Thoracic aorta (tissue), 2 donors: Measurements from ENCODE around the gene MITF. TPM values are rescaled to one million over a fixed set of nuclear protein-coding genes. Genes with fewer than 3 reads are reported as not detected.

Experiments used
- ATAC-seq: fragments of 150-250 bp; one replicate; pipeline ENCODE4 v1.8.0; 2017; ENCODE audit warnings: low read depth; ENCODE audit not compliant: insufficient number of reproducible peaks, low FRiP score
- DNase-seq: peaks from one replicate; pipeline ENCODE4 v3.0.0-alpha.2; 2020; ENCODE audit warnings: low spot score
- H3K27ac ChIP-seq, 2 donors: fragments of 200-600 bp; sonication (generic); 1 replicate in 1 of 2; 2 replicates in 1 of 2; pipeline ENCODE4 v1.5.1; 2016; ENCODE audit warnings: mild to moderate bottlenecking in 2 of 2, moderate library complexity in 2 of 2
- H3K27me3 ChIP-seq: fragments of 200-600 bp; sonication (generic); replicated peaks from 2 replicates; pipeline ENCODE4 v1.6.0; 2016; ENCODE audit warnings: mild to moderate bottlenecking; ENCODE audit not compliant: insufficient read depth
- H3K36me3 ChIP-seq: fragments of 200-600 bp; sonication (generic); one replicate; pipeline ENCODE4 v1.5.1; 2016
- H3K4me1 ChIP-seq, 2 donors: fragments of 200-600 bp; sonication (generic); 1 replicate in 1 of 2; 2 replicates in 1 of 2; pipeline versions ENCODE4 v1.5.1 to v1.6.0; 2016; ENCODE audit warnings: low read depth in 2 of 2, mild to moderate bottlenecking in 1 of 2; ENCODE audit not compliant: control insufficient read depth in 1 of 2
- H3K4me3 ChIP-seq: fragments of 200-600 bp; sonication (generic); 2 replicates; pipeline ENCODE4 v1.5.1; 2016; ENCODE audit warnings: mild to moderate bottlenecking
- H3K9me3 ChIP-seq: fragments of 200-600 bp; sonication (generic); 2 replicates; pipeline ENCODE4 v1.5.1; 2016
- CTCF ChIP-seq: fragments of 200-600 bp; sonication (generic); IDR thresholded peaks from one replicate; pipeline ENCODE4 v1.5.1; 2019; ENCODE audit warnings: antibody characterized with exemption
- total RNA-seq, 2 donors: library from RNA; depleted of rRNA; stranded (reverse); fragments of >200 nt; gene quantifications; one replicate each; pipeline versions ENCODE4 v1.1.0 to v1.2.3, GENCODE V29; 2016

The MITF gene
- total RNA-seq, 2 donors from 2014 or later, result 12.3 to 12.7 TPM

DNA sequence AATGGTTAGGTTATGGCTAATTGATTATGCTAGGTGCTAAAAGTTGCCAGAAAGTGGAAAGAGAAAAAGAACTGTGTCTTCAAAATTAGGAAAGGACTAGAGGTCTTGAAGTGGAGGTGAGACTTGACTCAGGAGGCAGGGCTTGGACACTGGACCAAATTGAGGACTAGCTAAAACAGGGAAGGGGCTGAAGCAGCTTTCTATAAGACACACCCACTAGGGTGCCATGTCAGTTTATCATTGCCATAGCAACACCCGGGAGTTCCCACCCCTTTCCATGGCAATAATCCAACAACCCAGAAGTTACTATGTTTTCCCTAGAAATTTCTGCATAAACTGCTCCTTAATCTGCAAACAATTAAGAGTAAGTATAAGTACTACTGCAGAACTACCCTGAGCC lies 42.9 kb upstream of the MITF start:
- no peaks in the 10 kb centered on the region for H3K36me3 ChIP-seq
- TF ChIP-seq CTCF, result no peak

GRCh38 chr3:69697381-69697780 lies 41.9 kb upstream of the MITF start:
- no peak overlapping the region for H3K27ac ChIP-seq
- DNase-seq (no peak), ATAC-seq (no peak)

More for the DNA sequence above, 42.9 kb upstream of the MITF start:
- Histone ChIP-seq H3K9me3 (peaks cover 8% of the 10 kb centered on the region), H3K4me3 (no peak overlapping the region), H3K27ac (no peak overlapping the region), H3K27me3 (no peaks in the 10 kb centered on the region), H3K4me1 (no peaks in the 10 kb centered on the region)
- no peak for ATAC-seq
- DNase-seq, result no peak

DNA sequence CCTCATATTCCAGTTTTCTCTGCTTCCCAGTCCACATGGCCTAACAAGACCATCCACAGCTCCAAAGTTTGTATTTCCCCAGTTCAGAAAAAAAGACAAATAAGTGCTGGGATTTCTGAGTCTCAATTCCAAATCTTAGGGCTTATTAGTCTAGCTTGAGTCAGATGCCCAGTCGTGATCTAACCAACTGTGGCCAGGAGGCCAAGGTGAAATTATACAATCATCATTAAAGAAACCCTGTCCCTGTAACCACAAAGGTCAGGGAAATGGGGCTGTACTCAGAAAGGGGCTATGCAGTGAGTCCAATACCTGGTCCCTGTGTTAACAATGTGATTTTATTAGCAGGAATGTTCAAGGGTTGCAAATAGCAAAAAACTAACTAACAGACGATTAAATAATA lies 40.5 kb upstream of the MITF start:
- Histone ChIP-seq H3K4me3 (no peak overlapping the region), H3K27ac (no peak overlapping the region), H3K4me1 (no peaks in the 10 kb centered on the region), H3K9me3 (peaks cover 8% of the 10 kb centered on the region), H3K27me3 (no peaks in the 10 kb centered on the region), H3K36me3 (no peaks in the 10 kb centered on the region)
- no peak for DNase-seq
- TF ChIP-seq CTCF, result no peak
- no peak for ATAC-seq

More at GRCh38 chr3:69697381-69697780, 41.9 kb upstream of the MITF start:
- Histone ChIP-seq H3K4me1 (no peaks in the 10 kb centered on the region), H3K4me3 (no peak overlapping the region), H3K9me3 (peaks cover 8% of the 10 kb centered on the region), H3K27me3 (no peaks in the 10 kb centered on the region), H3K36me3 (no peaks in the 10 kb centered on the region)
- TF ChIP-seq CTCF, result no peak

GRCh38 chr3:69699183-69699582 lies 40.1 kb upstream of the MITF start:
- ATAC-seq (no peak), DNase-seq (no peak)
- no peak for TF ChIP-seq CTCF
- H3K9me3 ChIP-seq, result peaks cover 8% of the 10 kb centered on the region
- H3K36me3 ChIP-seq, result no peaks in the 10 kb centered on the region
- no peak overlapping the region for H3K4me3 ChIP-seq
- H3K27me3 ChIP-seq, result no peaks in the 10 kb centered on the region
- no peak overlapping the region for H3K27ac ChIP-seq
- no peaks in the 10 kb centered on the region for H3K4me1 ChIP-seq

DNA sequence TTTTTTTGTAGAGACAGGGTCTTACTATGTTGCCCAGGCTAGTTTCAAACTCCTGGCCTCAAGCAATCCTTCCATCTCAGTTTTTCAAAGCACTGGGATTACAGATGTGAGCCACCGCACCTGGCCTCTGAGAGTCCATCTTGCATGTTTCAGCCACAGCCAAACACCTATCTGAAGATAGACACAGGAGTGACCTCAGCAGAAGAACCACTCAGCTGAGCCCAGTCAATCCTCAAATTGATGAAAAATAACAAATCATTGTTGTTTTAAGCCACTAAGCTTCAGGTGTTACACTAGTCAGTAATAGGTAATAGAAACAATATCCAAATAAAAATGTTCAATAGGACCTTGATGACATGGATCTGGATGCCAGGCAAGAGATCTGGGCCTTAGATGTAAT lies 38.3 kb upstream of the MITF start:
- H3K27me3 ChIP-seq, result no peaks in the 10 kb centered on the region
- H3K4me1 ChIP-seq, result no peaks in the 10 kb centered on the region
- H3K36me3 ChIP-seq, result no peaks in the 10 kb centered on the region
- no peak for TF ChIP-seq CTCF
- no peak overlapping the region for H3K27ac ChIP-seq
- ATAC-seq (no peak), DNase-seq (no peak)
- H3K9me3 ChIP-seq, result peaks cover 8% of the 10 kb centered on the region
- H3K4me3 ChIP-seq, result no peak overlapping the region
